Measurements from ENCODE around the gene TBC1D22A. TPM values are rescaled to one million over a fixed set of nuclear protein-coding genes. Genes with fewer than 3 reads are reported as not detected.

Gene TBC1D22A
- total and polyA plus RNA-seq, 9 of the 15 experiments (the other 6 are each of a cell fraction or from before 2014, with no cell fraction given), result 0.20 to 11.5 (median 5.2) TPM

DNA sequence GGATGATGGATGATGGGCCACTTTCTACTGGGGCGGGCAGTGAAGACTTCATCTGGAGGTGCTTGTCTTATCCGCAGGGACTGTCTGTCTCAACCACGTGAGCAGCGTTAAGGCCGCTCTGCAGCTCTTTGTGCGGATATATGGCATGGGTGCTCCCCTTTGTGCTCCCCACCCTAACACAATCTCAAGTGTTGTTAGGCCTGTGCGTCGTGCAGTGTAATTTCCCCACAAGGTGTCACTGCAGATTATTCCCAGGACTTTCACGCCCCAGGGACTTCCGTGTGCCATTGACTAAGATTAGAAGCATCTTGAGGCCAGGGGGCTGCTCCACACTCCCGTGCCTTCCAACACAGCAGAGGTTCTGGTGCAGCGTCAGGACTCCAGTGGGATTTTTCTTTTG is 65.3 kb downstream of the TBC1D22A start:
- H4K20me1 ChIP-seq (replicated peaks; ENCODE audit: control insufficient read depth, insufficient read depth, low read length), result no peaks in the 10 kb centered on the region
- ATAC-seq (no peak), DNase-seq (ENCODE audit: extremely low read depth in 1 of 4, low spot score in 3 of 4) (no peak), FAIRE-seq (no peak)
- TF ChIP-seq BHLHE40 (IDR thresholded peaks at IDR 0.05; ENCODE audit: low read length) (no peak), MAFK (IDR thresholded peaks at IDR 0.05; ENCODE audit: low read length) (no peak), NFYB (IDR thresholded peaks at IDR 0.05; ENCODE audit: extremely low read depth, insufficient read length) (no peak), SMARCA5 (IDR thresholded peaks at IDR 0.05) (no peak), POLR2H (tag; IDR thresholded peaks at IDR 0.05; ENCODE audit: low read depth) (no peak), ZNF561 (CRISPR knock-in tag; conservative IDR thresholded peaks at IDR 0.05) (no peak), SMAD1 (IDR thresholded peaks at IDR 0.05; ENCODE audit: low read depth, low read length, partially characterized antibody) (no peak), FOXP1 (CRISPR knock-in tag; IDR thresholded peaks at IDR 0.05) (no peak)
- TF ChIP-seq, protein P1, sequence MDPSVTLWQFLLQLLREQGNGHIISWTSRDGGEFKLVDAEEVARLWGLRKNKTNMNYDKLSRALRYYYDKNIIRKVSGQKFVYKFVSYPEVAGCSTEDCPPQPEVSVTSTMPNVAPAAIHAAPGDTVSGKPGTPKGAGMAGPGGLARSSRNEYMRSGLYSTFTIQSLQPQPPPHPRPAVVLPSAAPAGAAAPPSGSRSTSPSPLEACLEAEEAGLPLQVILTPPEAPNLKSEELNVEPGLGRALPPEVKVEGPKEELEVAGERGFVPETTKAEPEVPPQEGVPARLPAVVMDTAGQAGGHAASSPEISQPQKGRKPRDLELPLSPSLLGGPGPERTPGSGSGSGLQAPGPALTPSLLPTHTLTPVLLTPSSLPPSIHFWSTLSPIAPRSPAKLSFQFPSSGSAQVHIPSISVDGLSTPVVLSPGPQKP (CRISPR knock-in tag; IDR thresholded peaks at IDR 0.05), result no peak
- H3K4me1 ChIP-seq (replicated peaks in 1 of 2; ENCODE audit: control insufficient read depth in 2 of 2, insufficient read depth in 2 of 2, low read length in 2 of 2), result no peaks in the 10 kb centered on the region; a peak in 1 of 5 replicates
- H3K36me3 ChIP-seq (ENCODE audit: control insufficient read depth, insufficient read depth, low read length), result no peaks in the 10 kb centered on the region; the same call in 2 of the 3 replicates
- intact Hi-C loops (cut with micrococcal nuclease), result no loop called here
- H3K27ac ChIP-seq (ENCODE audit: extremely low read depth, low read depth, low read length), result no peak overlapping the region
- CTCF ChIA-PET (ENCODE audit: low intra/inter-chr PET ratio), result no interaction called here
- 94% methylated on average over 11 of the region's 12 CpGs for WGBS (ENCODE audit: insufficient coverage, low coverage, missing lambda C conversion rate)
- H2AFZ ChIP-seq (ENCODE audit: low read depth, low read length), result no peak overlapping the region
- no peak overlapping the region for H3K4me3 ChIP-seq
- H3K79me2 ChIP-seq (ENCODE audit: control insufficient read depth, insufficient read depth, low read length), result no peaks in the 10 kb centered on the region
- no peak overlapping the region for H3K4me2 ChIP-seq (ENCODE audit: insufficient read depth, low read length)
- H3K9me3 ChIP-seq (replicated peaks; ENCODE audit: control insufficient read depth, insufficient read depth, low read depth, low read length), result no peaks in the 10 kb centered on the region
- BruUV-seq (replicated peaks), result no TSS peak
- POLR2A ChIA-PET, result interaction anchor here (0.6 kb wide), 1 partner anchor 323 kb away, joined by 3 read pairs; no protein-coding TSS in a partner anchor
- in situ Hi-C loops (cut with MboI), result no loop called here
- H3K9ac ChIP-seq (ENCODE audit: insufficient read depth in 1 of 2, low read depth in 2 of 2, low read length in 2 of 2), result no peak overlapping the region
- no peaks in the 10 kb centered on the region for H3K9me1 ChIP-seq (ENCODE audit: control insufficient read depth, insufficient read depth, low read length)
- H3K27me3 ChIP-seq (ENCODE audit: control insufficient read depth in 2 of 2, insufficient read depth in 2 of 2, low read length in 2 of 2), result no peaks in the 10 kb centered on the region

Data from K562 (cell line).